Astrocyte (in vitro differentiated cells and primary cell): ENCODE measurements around the gene ADIPOR2. TPM values are rescaled to one million over a fixed set of nuclear protein-coding genes. Genes with fewer than 3 reads are reported as not detected.

Experiments
- DNase-seq: peaks from one replicate; pipeline ENCODE4 v3.0.0-alpha.2; 2010; ENCODE audit warnings: low read depth
- FAIRE-seq: peaks from 2 replicates; lab custom pipeline; 2011; peaks lifted over from hg19 to GRCh38; lab: Jason Lieb, UNC
- H2AFZ ChIP-seq: 2 replicates; pipeline ENCODE4 v1.6.0; 2012; ENCODE audit warnings: low read depth, low read length, inconsistent platforms
- H3K27ac ChIP-seq: 2 replicates; pipeline ENCODE4 v1.5.1; 2011; ENCODE audit warnings: low read depth, low read length, inconsistent platforms
- H3K27me3 ChIP-seq: 2 replicates; pipeline ENCODE4 v1.6.0; 2011; ENCODE audit warnings: low read length, inconsistent platforms; ENCODE audit not compliant: insufficient read depth
- H3K36me3 ChIP-seq: 2 replicates; pipeline ENCODE4 v1.5.1; 2011; ENCODE audit warnings: low read length, inconsistent platforms; ENCODE audit not compliant: insufficient read depth
- H3K4me1 ChIP-seq: 2 replicates; pipeline ENCODE4 v1.5.1; 2011; ENCODE audit warnings: low read length, inconsistent platforms; ENCODE audit not compliant: insufficient read depth
- H3K4me2 ChIP-seq: 2 replicates; pipeline ENCODE4 v1.6.0; 2012; ENCODE audit warnings: low read length, inconsistent platforms
- H3K4me3 ChIP-seq: 2 replicates; pipeline ENCODE4 v1.5.1; 2011; ENCODE audit warnings: low read depth, mild to moderate bottlenecking, low read length, inconsistent platforms; ENCODE audit not compliant: insufficient read depth
- H3K79me2 ChIP-seq: 2 replicates; pipeline ENCODE4 v1.6.0; 2012; ENCODE audit warnings: mild to moderate bottlenecking, low read length, inconsistent platforms; ENCODE audit not compliant: insufficient read depth
- H3K9ac ChIP-seq: 2 replicates; pipeline ENCODE4 v1.6.0; 2012; ENCODE audit warnings: mild to moderate bottlenecking, low read length, inconsistent platforms
- H3K9me3 ChIP-seq: 2 replicates; pipeline ENCODE4 v1.5.1; 2012; ENCODE audit warnings: low read depth, mild to moderate bottlenecking, low read length, inconsistent platforms; ENCODE audit not compliant: insufficient read depth
- H4K20me1 ChIP-seq: 2 replicates; pipeline ENCODE4 v1.6.0; 2012; ENCODE audit warnings: low read length, inconsistent platforms; ENCODE audit not compliant: insufficient read depth
- H3K27ac Mint-ChIP-seq: one replicate; pipeline ENCODE4 v1.8.0; 2021; ENCODE audit warnings: mild to moderate bottlenecking, mixed read lengths; ENCODE audit not compliant: unreplicated experiment
- H3K27me3 Mint-ChIP-seq: one replicate; pipeline ENCODE4 v1.8.0; 2021; ENCODE audit warnings: low read depth, mixed read lengths; ENCODE audit not compliant: unreplicated experiment
- H3K36me3 Mint-ChIP-seq: one replicate; pipeline ENCODE4 v1.8.0; 2021; ENCODE audit warnings: low read depth, mixed read lengths; ENCODE audit not compliant: unreplicated experiment
- H3K4me1 Mint-ChIP-seq: one replicate; pipeline ENCODE4 v1.8.0; 2021; ENCODE audit warnings: low read depth, mixed read lengths; ENCODE audit not compliant: unreplicated experiment
- H3K4me3 Mint-ChIP-seq: one replicate; pipeline ENCODE4 v1.8.0; 2021; ENCODE audit warnings: mild to moderate bottlenecking, moderate library complexity, mixed read lengths; ENCODE audit not compliant: unreplicated experiment
- H3K9me3 Mint-ChIP-seq: one replicate; pipeline ENCODE4 v1.8.0; 2021; ENCODE audit warnings: mild to moderate bottlenecking, mixed read lengths; ENCODE audit not compliant: unreplicated experiment
- CTCF ChIP-seq: IDR thresholded peaks from 2 replicates; pipeline ENCODE4 v1.5.1; 2011; ENCODE audit warnings: low read depth, mild to moderate bottlenecking, inconsistent platforms, low read length, moderate library complexity; ENCODE audit not compliant: insufficient read depth
- EZH2 ChIP-seq: IDR thresholded peaks from 2 replicates; pipeline ENCODE4 v1.6.1; 2012; ENCODE audit warnings: mild to moderate bottlenecking, low read length, inconsistent platforms; ENCODE audit not compliant: insufficient read depth
- total RNA-seq: library from RNA; stranded (reverse); gene quantifications from 2 replicates; pipeline ENCODE4 v1.2.1, GENCODE V29; 2021

ADIPOR2 gene
- total RNA-seq, 1 donor from 2014 or later, result 56.6 TPM

GRCh38 chr12:1695886-1696670, 5.2 kb downstream of the ADIPOR2 start:
- H3K4me3 ChIP-seq, result no peak overlapping the region
- H3K79me2 ChIP-seq, result peaks cover 99% of the 10 kb centered on the region
- peaks cover 91% of the 10 kb centered on the region for H4K20me1 ChIP-seq
- FAIRE-seq, result no peak
- H3K4me2 ChIP-seq, result no peak overlapping the region
- no peak overlapping the region for H3K27ac ChIP-seq
- Mint-ChIP-seq H3K9me3 (no peaks in the 10 kb centered on the region), H3K27me3 (no peaks in the 10 kb centered on the region), H3K4me3 (no peak overlapping the region), H3K36me3 (no peaks in the 10 kb centered on the region), H3K27ac (no peak overlapping the region), H3K4me1 (peaks cover 8% of the 10 kb centered on the region)
- no peaks in the 10 kb centered on the region for H3K27me3 ChIP-seq
- TF ChIP-seq CTCF, result no peak
- no peak for TF ChIP-seq EZH2
- no peaks in the 10 kb centered on the region for H3K36me3 ChIP-seq
- peak; percentile 38 for DNase-seq
- no peak overlapping the region for H2AFZ ChIP-seq
- H3K9ac ChIP-seq, result no peak overlapping the region
- no peaks in the 10 kb centered on the region for H3K4me1 ChIP-seq
- H3K9me3 ChIP-seq, result no peaks in the 10 kb centered on the region

GRCh38 chr12:1696800-1697199, 5.9 kb downstream of the ADIPOR2 start:
- Mint-ChIP-seq H3K4me3 (no peak overlapping the region), H3K36me3 (no peaks in the 10 kb centered on the region), H3K9me3 (no peaks in the 10 kb centered on the region), H3K27ac (no peak overlapping the region), H3K4me1 (peaks cover 8% of the 10 kb centered on the region), H3K27me3 (no peaks in the 10 kb centered on the region)
- no peak overlapping the region for H2AFZ ChIP-seq
- no peak overlapping the region for H3K27ac ChIP-seq
- no peak overlapping the region for H3K4me3 ChIP-seq
- TF ChIP-seq EZH2 (no peak), CTCF (no peak)
- no peaks in the 10 kb centered on the region for H3K4me1 ChIP-seq
- no peaks in the 10 kb centered on the region for H3K36me3 ChIP-seq
- H4K20me1 ChIP-seq, result peaks cover 91% of the 10 kb centered on the region
- DNase-seq (no peak), FAIRE-seq (no peak)
- no peaks in the 10 kb centered on the region for H3K27me3 ChIP-seq
- H3K9ac ChIP-seq, result no peak overlapping the region
- no peaks in the 10 kb centered on the region for H3K9me3 ChIP-seq
- peaks cover 99% of the 10 kb centered on the region for H3K79me2 ChIP-seq
- no peak overlapping the region for H3K4me2 ChIP-seq

GRCh38 chr12:1697271-1697670, 6.4 kb downstream of the ADIPOR2 start:
- no peaks in the 10 kb centered on the region for H3K9me3 ChIP-seq
- no peaks in the 10 kb centered on the region for H3K36me3 Mint-ChIP-seq
- no peaks in the 10 kb centered on the region for H3K27me3 Mint-ChIP-seq
- no peak overlapping the region for H3K27ac ChIP-seq
- no peaks in the 10 kb centered on the region for H3K4me1 ChIP-seq
- H3K4me3 Mint-ChIP-seq, result no peak overlapping the region
- no peak overlapping the region for H3K27ac Mint-ChIP-seq
- H3K4me2 ChIP-seq, result no peak overlapping the region
- peaks cover 99% of the 10 kb centered on the region for H3K79me2 ChIP-seq
- no peaks in the 10 kb centered on the region for H3K36me3 ChIP-seq
- H2AFZ ChIP-seq, result no peak overlapping the region
- H3K4me1 Mint-ChIP-seq, result peaks cover 7% of the 10 kb centered on the region
- no peaks in the 10 kb centered on the region for H3K27me3 ChIP-seq
- no peak for TF ChIP-seq EZH2
- no peak for TF ChIP-seq CTCF
- no peak overlapping the region for H3K4me3 ChIP-seq
- FAIRE-seq, result no peak
- no peak overlapping the region for H3K9ac ChIP-seq
- no peaks in the 10 kb centered on the region for H3K9me3 Mint-ChIP-seq
- peaks cover 91% of the 10 kb centered on the region for H4K20me1 ChIP-seq
- no peak for DNase-seq
